Activated CD4-positive, CD25-positive, alpha-beta regulatory T cell treated with anti-CD3 and anti-CD28 coated beads, Interleukin-2, amount 50 U/mL, for 24 hours (primary cell): ENCODE results near the gene PFKFB2.

Source experiments
- ATAC-seq, 2 donors: fragments of 150-1000 bp; cut with Tn5 transposase; one replicate each; pipeline ENCODE4 v1.10.0; 2021; ENCODE audit warnings: mild to moderate bottlenecking in 1 of 2, moderate library complexity in 1 of 2

Gene PFKFB2

GRCh38 chr1:207091200-207091908 is 38.3 kb downstream of the PFKFB2 start:
- ATAC-seq, result peak in 1 of 2 donors; percentile 13

- no peak for ATAC-seq
Measured at GRCh38 chr1:207093944-207094343, 40.9 kb downstream of the PFKFB2 start.

GRCh38 chr1:207097871-207098324 is 44.8 kb downstream of the PFKFB2 start:
- ATAC-seq, result peak; percentile 95 to 96

GRCh38 chr1:207101720-207102119 is 48.6 kb downstream of the PFKFB2 start:
- ATAC-seq, result no peak

GRCh38 chr1:207102146-207102545 is 49.1 kb downstream of the PFKFB2 start:
- no peak for ATAC-seq

- ATAC-seq, result no peak
Measured at GRCh38 chr1:207102659-207103058, 49.6 kb downstream of the PFKFB2 start.

- ATAC-seq, result no peak
Measured at GRCh38 chr1:207103892-207104373, 50.9 kb downstream of the PFKFB2 start, which contains the start of gene C4BPA. TSS of gene C4BPA (plus strand) at chr1:207104233. CDS start at chr1:207113026, 8,793 bp downstream.

- ATAC-seq, result no peak
Measured at GRCh38 chr1:207109004-207109403, 55.9 kb downstream of the PFKFB2 start.

GRCh38 chr1:207112616-207113296 is 59.7 kb downstream of the PFKFB2 start:
- ATAC-seq, result no peak

GRCh38 chr1:207115269-207115668 is 62.2 kb downstream of the PFKFB2 start:
- ATAC-seq, result no peak

- ATAC-seq, result no peak
Measured at GRCh38 chr1:207124389-207124788, 71.3 kb downstream of the PFKFB2 start.

- no peak for ATAC-seq
Measured at GRCh38 chr1:207128336-207128921, 75.4 kb downstream of the PFKFB2 start.

GRCh38 chr1:207129053-207129452 is 76.0 kb downstream of the PFKFB2 start:
- no peak for ATAC-seq
